Testis (tissue), 3 donors: ENCODE measurements around the gene CXXC5. TPM values are rescaled to one million over a fixed set of nuclear protein-coding genes. Genes with fewer than 3 reads are reported as not detected.

ENCODE experiments used
- DNase-seq: peaks from one replicate; pipeline ENCODE4 v3.0.0-alpha.2; 2019
- H3K27ac ChIP-seq, 2 donors: fragments of 200-600 bp; sonication (generic); one replicate each; pipeline ENCODE4 v1.5.1; 2019
- H3K27me3 ChIP-seq: fragments of 200-600 bp; sonication (generic); one replicate; pipeline ENCODE4 v1.5.1; 2019
- H3K36me3 ChIP-seq: fragments of 200-600 bp; sonication (generic); one replicate; pipeline ENCODE4 v1.5.1; 2017; ENCODE audit warnings: low read depth; ENCODE audit errors: missing control alignments
- H3K4me1 ChIP-seq: fragments of 200-600 bp; sonication (generic); one replicate; pipeline ENCODE4 v1.5.1; 2019
- H3K4me3 ChIP-seq, 2 donors: fragments of 200-600 bp; sonication (generic); one replicate each; pipeline ENCODE4 v1.5.1; 2017 to 2019
- H3K9me3 ChIP-seq: fragments of 200-600 bp; sonication (generic); one replicate; pipeline ENCODE4 v1.5.1; 2017
- CTCF ChIP-seq, 3 experiments: fragments of 450-650 bp in 2 of 3; fragments of 200-600 bp in 1 of 3; sonication (generic) in 1 of 3; IDR thresholded peaks; one replicate each; pipeline ENCODE4 v1.5.1; 2016 to 2019; ENCODE audit warnings: antibody characterized with exemption in 3 of 3, mild to moderate bottlenecking in 2 of 3, moderate library complexity in 1 of 3
- POLR2A ChIP-seq: fragments of 450-650 bp; IDR thresholded peaks from one replicate; pipeline ENCODE4 v1.6.1; 2017; ENCODE audit warnings: antibody characterized with exemption, mild to moderate bottlenecking, moderate library complexity
- WGBS, 2 donors: methylation state at CpG; one replicate each; pipeline ENCODE4 v1.1.5; 2018; 5-methylcytosine and 5-hydroxymethylcytosine counted together
- intact Hi-C: fragments of 100-400 bp; cut with DNase I; formaldehyde crosslinking; loops from one replicate; pipeline ENCODE4 v1.15.1; 2023; ENCODE audit warnings: low total_unique reads
- polyA plus RNA-seq: library from polyadenylated mRNA; stranded (reverse); fragments of 350-450 nt; fragmentation: Illumina TruSeq; extraction: RNeasy Lipid Tissue Mini Kit (QIAGEN cat#74804); gene quantifications from one replicate; pipeline ENCODE4 v1.2.3, GENCODE V29; 2014; ENCODE audit warnings: low read depth, low replicate concordance; ENCODE audit not compliant: insufficient read depth
- total RNA-seq, 2 donors: library from RNA; depleted of rRNA; stranded (reverse); fragments of >200 nt; gene quantifications; one replicate each; pipeline ENCODE4 v1.2.3, GENCODE V29; 2016

The CXXC5 gene
- total and polyA plus RNA-seq, 3 donors from 2014 or later = 71.1 to 94.7 (median 78.3) TPM

- intact Hi-C loops = loop anchor here (10.0 kb wide), 1 partner anchor 60 kb away; no protein-coding TSS in a partner anchor
- Histone ChIP-seq H3K9me3 (no peaks in the 10 kb centered on the region), H3K27me3 (no peaks in the 10 kb centered on the region), H3K27ac (no peak overlapping the region), H3K36me3 (no peaks in the 10 kb centered on the region), H3K4me3 (no peak overlapping the region), H3K4me1 (peaks cover 44% of the 10 kb centered on the region)
- no peak for DNase-seq
- WGBS, 2 donors = 90 to 100% methylated on average over 2 of the region's 2 CpGs
- TF ChIP-seq POLR2A = no peak
- TF ChIP-seq CTCF (IDR thresholded peaks at IDR 0.05) = no peak
Measured at GRCh38 chr5:139695178-139695573, 47.0 kb downstream of the CXXC5 start.

- TF ChIP-seq POLR2A = no peak
- no peak for TF ChIP-seq CTCF (IDR thresholded peaks at IDR 0.05)
- 43 to 45% methylated on average over 21 of the region's 21 CpGs for WGBS, 2 donors
- DNase-seq = no peak
Measured at GRCh38 chr5:139696167-139696893, 48.2 kb downstream of the CXXC5 start.

GRCh38 chr5:139696894-139697658 is 48.9 kb downstream of the CXXC5 start:
- no peaks in the 10 kb centered on the region for H3K27me3 ChIP-seq
- H3K36me3 ChIP-seq = no peaks in the 10 kb centered on the region
- peak; percentile 82 for DNase-seq
- H3K4me3 ChIP-seq = peak overlapping the region; percentile 49 to 60
- TF ChIP-seq CTCF (IDR thresholded peaks at IDR 0.05) = no peak
- H3K9me3 ChIP-seq = no peaks in the 10 kb centered on the region
- WGBS, 2 donors = 0% methylated on average over 30 to 33 of the region's 55 CpGs
- intact Hi-C loops = loop anchor here (10.0 kb wide), 1 partner anchor 62 kb away; no protein-coding TSS in a partner anchor
- H3K4me1 ChIP-seq = peaks cover 42% of the 10 kb centered on the region
- peak overlapping the region; percentile 85 to 91 for H3K27ac ChIP-seq

More at GRCh38 chr5:139696167-139696893, 48.2 kb downstream of the CXXC5 start:
- Histone ChIP-seq H3K4me3 (peak overlapping the region in 1 of 2 donors; percentile 60), H3K36me3 (no peaks in the 10 kb centered on the region), H3K27me3 (no peaks in the 10 kb centered on the region), H3K9me3 (no peaks in the 10 kb centered on the region), H3K4me1 (peaks cover 39% of the 10 kb centered on the region), H3K27ac (peak overlapping the region; percentile 85 to 91)
- intact Hi-C loops = loop anchor here (10.0 kb wide), 1 partner anchor 62 kb away; no protein-coding TSS in a partner anchor

GRCh38 chr5:139698490-139699146 is 50.5 kb downstream of the CXXC5 start:
- Histone ChIP-seq H3K4me3 (no peak overlapping the region), H3K27ac (peak overlapping the region; percentile 85 to 91), H3K4me1 (peaks cover 42% of the 10 kb centered on the region), H3K27me3 (no peaks in the 10 kb centered on the region), H3K9me3 (no peaks in the 10 kb centered on the region), H3K36me3 (no peaks in the 10 kb centered on the region)
- WGBS, 2 donors = 26 to 35% methylated on average over 10 to 13 of the region's 13 CpGs
- TF ChIP-seq POLR2A (no peak), CTCF (IDR thresholded peaks at IDR 0.05) (no peak)
- intact Hi-C loops = loop anchor here (10.0 kb wide), 1 partner anchor 64 kb away; no protein-coding TSS in a partner anchor
- peak; percentile 74 for DNase-seq
